CD14-positive monocyte (primary cell): ENCODE results near the gene LETM1. TPM values are rescaled to one million over a fixed set of nuclear protein-coding genes. Genes with fewer than 3 reads are reported as not detected.
A peak's percentile ranks its signal among the peaks of the same experiment; 100 is the strongest.

Experiments
- DNase-seq, 3 donors: peaks; one replicate each; pipeline ENCODE4 v3.0.0-alpha.2; 2011 to 2022
- H2AFZ ChIP-seq: 2 replicates; pipeline ENCODE4 v1.6.0; 2012; ENCODE audit warnings: mild to moderate bottlenecking, low read depth, low read length, inconsistent platforms; ENCODE audit not compliant: insufficient read depth, poor library complexity, severe bottlenecking
- H3K27ac ChIP-seq, 2 donors: 1 replicate in 1 of 2; 2 replicates in 1 of 2; pipeline ENCODE4 v1.5.1; 2012 to 2013; ENCODE audit warnings: low read length in 2 of 2, control low read depth in 1 of 2, inconsistent platforms in 1 of 2, low read depth in 1 of 2, mild to moderate bottlenecking in 1 of 2
- H3K27me3 ChIP-seq, 2 donors: one replicate each; pipeline versions ENCODE4 v1.6.0 to v1.6.1; 2011 to 2013; ENCODE audit warnings: low read length in 2 of 2; ENCODE audit not compliant: control insufficient read depth in 2 of 2, insufficient read depth in 2 of 2
- H3K36me3 ChIP-seq, 2 donors: replicated peaks in 1 of 2; 1 replicate in 1 of 2; 2 replicates in 1 of 2; pipeline versions ENCODE4 v1.5.1 to v1.6.1; 2012 to 2013; ENCODE audit warnings: low read length in 2 of 2, control low read depth in 1 of 2, inconsistent platforms in 1 of 2, mild to moderate bottlenecking in 1 of 2; ENCODE audit not compliant: insufficient read depth in 2 of 2, control insufficient read depth in 1 of 2
- H3K4me1 ChIP-seq, 2 donors: 1 replicate in 1 of 2; 2 replicates in 1 of 2; pipeline versions ENCODE4 v1.5.1 to v1.6.1; 2012 to 2013; ENCODE audit warnings: low read length in 2 of 2, control low read depth in 1 of 2, inconsistent platforms in 1 of 2, mild to moderate bottlenecking in 1 of 2, moderate library complexity in 1 of 2; ENCODE audit not compliant: insufficient read depth in 2 of 2, control insufficient read depth in 1 of 2
- H3K4me2 ChIP-seq: replicated peaks from 2 replicates; pipeline ENCODE3; 2012; ENCODE audit warnings: low read length, moderate library complexity, mild to moderate bottlenecking; ENCODE audit not compliant: poor library complexity, severe bottlenecking; ENCODE audit errors: extremely low read depth
- H3K4me3 ChIP-seq, 3 experiments: fragments of 200-600 bp in 1 of 3; sonication (generic) in 1 of 3; replicated peaks in 1 of 3; 1 replicate in 2 of 3; 2 replicates in 1 of 3; pipeline ENCODE4 v1.5.1; 2011 to 2013; ENCODE audit warnings: low read length in 3 of 3, mild to moderate bottlenecking in 3 of 3, control low read depth in 2 of 3, low read depth in 2 of 3, inconsistent platforms in 1 of 3, moderate library complexity in 1 of 3
- H3K79me2 ChIP-seq: 2 replicates; pipeline ENCODE4 v1.6.0; 2012; ENCODE audit warnings: mild to moderate bottlenecking, control low read depth, inconsistent platforms, low read length, moderate library complexity; ENCODE audit not compliant: insufficient read depth
- H3K9ac ChIP-seq: 2 replicates; pipeline ENCODE4 v1.6.0; 2017; ENCODE audit warnings: low read length, mild to moderate bottlenecking; ENCODE audit not compliant: insufficient read depth, poor library complexity, severe bottlenecking
- H3K9me3 ChIP-seq, 2 donors: replicated peaks in 1 of 2; 1 replicate in 1 of 2; 2 replicates in 1 of 2; pipeline versions ENCODE4 v1.5.1 to v1.6.1; 2012 to 2013; ENCODE audit warnings: low read length in 2 of 2, control low read depth in 1 of 2; ENCODE audit not compliant: control insufficient read depth in 1 of 2, insufficient read depth in 1 of 2
- H4K20me1 ChIP-seq: 2 replicates; pipeline ENCODE4 v1.6.0; 2012; ENCODE audit warnings: mild to moderate bottlenecking, low read length, control low read depth, moderate library complexity; ENCODE audit not compliant: insufficient read depth
- H3K27ac Mint-ChIP-seq, 7 donors: one replicate each; pipeline ENCODE4 v1.8.0; 2020; ENCODE audit warnings: mild to moderate bottlenecking in 7 of 7, mixed read lengths in 7 of 7, moderate library complexity in 6 of 7, inconsistent platforms in 2 of 7
- H3K27me3 Mint-ChIP-seq, 3 donors: one replicate each; pipeline ENCODE4 v1.8.0; 2021 to 2022; ENCODE audit warnings: low read depth in 3 of 3, mild to moderate bottlenecking in 3 of 3, mixed read lengths in 3 of 3, moderate library complexity in 3 of 3, inconsistent platforms in 1 of 3
- H3K36me3 Mint-ChIP-seq, 2 donors: one replicate each; pipeline ENCODE4 v1.8.0; 2020; ENCODE audit warnings: mixed read lengths in 2 of 2, inconsistent platforms in 1 of 2, mild to moderate bottlenecking in 1 of 2
- H3K4me1 Mint-ChIP-seq: one replicate; pipeline ENCODE4 v1.8.0; 2020; ENCODE audit warnings: mild to moderate bottlenecking, mixed read lengths
- H3K4me3 Mint-ChIP-seq, 2 donors: one replicate each; pipeline ENCODE4 v1.8.0; 2020; ENCODE audit warnings: mild to moderate bottlenecking in 2 of 2, mixed read lengths in 2 of 2, moderate library complexity in 1 of 2
- H3K9me3 Mint-ChIP-seq, 7 donors: one replicate each; pipeline ENCODE4 v1.8.0; 2020 to 2022; ENCODE audit warnings: mixed read lengths in 7 of 7, mild to moderate bottlenecking in 6 of 7, moderate library complexity in 6 of 7, inconsistent platforms in 2 of 7
- WGBS: methylation state at CpG from one replicate; pipeline ENCODE4 v1.1.5; 2013; ENCODE audit warnings: missing lambda C conversion rate; ENCODE audit not compliant: insufficient coverage; 5-methylcytosine and 5-hydroxymethylcytosine counted together
- intact Hi-C, 2 donors: fragments of 100-400 bp; cut with micrococcal nuclease; formaldehyde crosslinking; loops; one replicate each; pipeline versions ENCODE4 v1.15.0 to v1.15.1; 2023
- polyA plus RNA-seq, 3 donors: library from polyadenylated mRNA; depleted of rRNA in 1 of 3; unstranded in 2 of 3; stranded (reverse) in 1 of 3; fragments of 300-500 nt in 2 of 3; fragments of >200 nt in 1 of 3; fragmentation: Illumina TruSeq in 2 of 3; gene quantifications; 1 replicate in 2 of 3; 2 replicates in 1 of 3; pipeline ENCODE4 v1.2.3, GENCODE V29; 2012 to 2021
- TF ChIP-seq, protein P1 (sequence below): fragments of 200-600 bp; IDR thresholded peaks from one replicate; pipeline ENCODE4 v1.8.0; 2022; ENCODE audit warnings: antibody characterized with exemption, mild to moderate bottlenecking

The LETM1 gene
- polyA plus RNA-seq, 3 donors = 6.2 to 18.6 (median 9.0) TPM

DNA sequence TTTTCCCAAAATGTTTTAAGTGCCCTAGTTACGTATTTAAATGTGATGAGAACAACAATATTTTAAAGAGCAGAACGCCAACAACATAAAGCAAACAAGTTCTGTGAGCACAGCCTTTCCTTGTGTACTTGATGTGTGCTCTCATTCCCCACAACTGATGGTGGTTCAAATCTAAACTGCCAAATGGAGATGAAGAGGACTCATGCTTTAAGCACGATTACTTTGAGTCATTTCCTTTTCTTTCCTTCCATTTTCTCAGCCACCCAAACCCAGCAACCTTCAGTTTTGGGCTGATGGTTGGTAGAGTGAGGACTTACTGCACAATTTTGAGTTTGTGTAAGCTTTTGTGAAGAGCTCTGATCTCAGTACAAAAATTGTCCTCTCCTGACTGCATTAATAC lies 16.9 kb upstream of the LETM1 start:
- DNase-seq = peak in 1 of 3 donors; percentile 10
- TF ChIP-seq, protein P1, sequence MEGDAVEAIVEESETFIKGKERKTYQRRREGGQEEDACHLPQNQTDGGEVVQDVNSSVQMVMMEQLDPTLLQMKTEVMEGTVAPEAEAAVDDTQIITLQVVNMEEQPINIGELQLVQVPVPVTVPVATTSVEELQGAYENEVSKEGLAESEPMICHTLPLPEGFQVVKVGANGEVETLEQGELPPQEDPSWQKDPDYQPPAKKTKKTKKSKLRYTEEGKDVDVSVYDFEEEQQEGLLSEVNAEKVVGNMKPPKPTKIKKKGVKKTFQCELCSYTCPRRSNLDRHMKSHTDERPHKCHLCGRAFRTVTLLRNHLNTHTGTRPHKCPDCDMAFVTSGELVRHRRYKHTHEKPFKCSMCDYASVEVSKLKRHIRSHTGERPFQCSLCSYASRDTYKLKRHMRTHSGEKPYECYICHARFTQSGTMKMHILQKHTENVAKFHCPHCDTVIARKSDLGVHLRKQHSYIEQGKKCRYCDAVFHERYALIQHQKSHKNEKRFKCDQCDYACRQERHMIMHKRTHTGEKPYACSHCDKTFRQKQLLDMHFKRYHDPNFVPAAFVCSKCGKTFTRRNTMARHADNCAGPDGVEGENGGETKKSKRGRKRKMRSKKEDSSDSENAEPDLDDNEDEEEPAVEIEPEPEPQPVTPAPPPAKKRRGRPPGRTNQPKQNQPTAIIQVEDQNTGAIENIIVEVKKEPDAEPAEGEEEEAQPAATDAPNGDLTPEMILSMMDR = no peak
- H3K4me3 Mint-ChIP-seq = peak overlapping the region in 1 of 2 donors; percentile 82
- Histone ChIP-seq H3K9ac (no peak overlapping the region), H3K4me1 (peaks cover 19 to 30% of the 10 kb centered on the region in 2 donors), H3K27me3 (no peaks in the 10 kb centered on the region), H3K9me3 (no peaks in the 10 kb centered on the region), H3K79me2 (peaks cover 61% of the 10 kb centered on the region), H3K4me3 (peak overlapping the region in 1 of 3 experiments; percentile 87), H3K27ac (peak overlapping the region in 1 of 2 donors; percentile 74), H4K20me1 (no peaks in the 10 kb centered on the region), H2AFZ (peak overlapping the region; percentile 82), H3K4me2 (peak overlapping the region; percentile 94), H3K36me3 (no peaks in the 10 kb centered on the region)
- peaks cover 36% of the 10 kb centered on the region for H3K4me1 Mint-ChIP-seq
- H3K27ac Mint-ChIP-seq = no peak overlapping the region
- H3K27me3 Mint-ChIP-seq = peaks cover 0 to 3% (median 2%) of the 10 kb centered on the region in 3 donors
- no peaks in the 10 kb centered on the region for H3K36me3 Mint-ChIP-seq
- H3K9me3 Mint-ChIP-seq = peaks cover 0 to 1% (median 0%) of the 10 kb centered on the region in 7 donors
- intact Hi-C loops = loop anchor here (5.0 to 10.0 kb wide), 3 partner anchors 132 to 626 kb away; partner anchors contain the start of genes CTBP1 (in 2 of the 2), FAM53A (in 1 of the 2) and NELFA (in 1 of the 2)
- no CpG with 5 or more reads among the region's 3 CpGs for WGBS

DNA sequence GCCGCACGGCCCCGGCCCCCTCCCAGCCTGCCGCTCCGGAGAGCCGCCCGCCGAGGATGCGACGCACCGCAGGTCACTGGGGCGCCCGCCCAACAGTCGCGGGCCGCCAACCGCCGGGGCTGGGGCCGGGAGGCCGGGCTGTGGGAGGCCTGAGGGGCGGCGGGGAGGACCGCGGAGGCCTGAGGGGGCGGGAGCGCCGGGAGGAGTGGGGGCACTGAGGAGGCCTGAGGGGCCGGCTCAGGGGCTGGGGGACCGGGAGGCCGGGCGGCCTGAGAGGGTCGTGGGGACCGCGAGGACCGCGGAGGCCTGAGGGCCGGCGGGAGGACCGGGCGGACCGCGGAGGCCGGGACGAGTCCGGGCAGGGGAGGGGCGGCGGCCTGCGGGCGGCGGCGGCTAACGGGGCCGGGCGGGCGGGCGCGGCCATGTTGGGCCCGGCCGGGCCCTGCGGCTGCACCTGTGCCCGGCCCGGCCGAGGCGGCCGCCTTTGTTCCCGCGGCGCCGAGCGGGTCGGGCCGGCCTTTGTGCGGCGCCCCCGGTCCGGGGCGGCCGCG lies 15.6 kb upstream of the LETM1 start:
- Histone ChIP-seq H3K36me3 (no peaks in the 10 kb centered on the region), H3K27ac (peak overlapping the region in 1 of 2 donors; percentile 74), H3K9me3 (no peaks in the 10 kb centered on the region), H2AFZ (peak overlapping the region; percentile 82), H3K9ac (peak overlapping the region; percentile 80), H3K27me3 (no peaks in the 10 kb centered on the region), H3K4me3 (peak overlapping the region in 2 of 3 experiments; percentile 74 to 87), H3K79me2 (peaks cover 48% of the 10 kb centered on the region), H3K4me1 (peaks cover 19 to 30% of the 10 kb centered on the region in 2 donors), H4K20me1 (no peaks in the 10 kb centered on the region), H3K4me2 (peak overlapping the region; percentile 94)
- Mint-ChIP-seq H3K4me1 (peaks cover 28% of the 10 kb centered on the region), H3K4me3 (peak overlapping the region; percentile 2 to 24), H3K27ac (no peak overlapping the region), H3K36me3 (no peaks in the 10 kb centered on the region), H3K27me3 (peaks cover 5 to 10% (median 5%) of the 10 kb centered on the region in 3 donors), H3K9me3 (peaks cover 0 to 3% (median 0%) of the 10 kb centered on the region in 7 donors)
- intact Hi-C loops = loop anchor here (2.0 to 10.0 kb wide), 4 partner anchors 15 to 624 kb away; partner anchors contain the start of genes CTBP1 (in 2 of the 2), FAM53A (in 1 of the 2), LETM1 (in 1 of the 2) and NELFA (in 1 of the 2)
- under 1% methylated on average over 79 of the region's 79 CpGs for WGBS
- DNase-seq = peak in 1 of 3 donors; percentile 18
- TF ChIP-seq, protein P1 = no peak
